GM12891 (cell line): ENCODE results near the gene UPK3BL1.
"Not testable (repeated sequence)": the region's sequence is repeated elsewhere in the genome, so short reads cannot be mapped to it uniquely, and the experiment has no call there.

ENCODE experiments used
- DNase-seq: peaks from one replicate; pipeline ENCODE4 v3.0.0; 2011; ENCODE audit warnings: low spot score; ENCODE audit not compliant: insufficient read length
- FAIRE-seq: peaks from 2 replicates; lab custom pipeline; 2011; peaks lifted over from hg19 to GRCh38; lab: Jason Lieb, UNC

UPK3BL1 gene

GRCh38 chr7:102635354-102635753 is 7.2 kb downstream of the UPK3BL1 start:
- not testable (repeated sequence) for DNase-seq, FAIRE-seq

DNA sequence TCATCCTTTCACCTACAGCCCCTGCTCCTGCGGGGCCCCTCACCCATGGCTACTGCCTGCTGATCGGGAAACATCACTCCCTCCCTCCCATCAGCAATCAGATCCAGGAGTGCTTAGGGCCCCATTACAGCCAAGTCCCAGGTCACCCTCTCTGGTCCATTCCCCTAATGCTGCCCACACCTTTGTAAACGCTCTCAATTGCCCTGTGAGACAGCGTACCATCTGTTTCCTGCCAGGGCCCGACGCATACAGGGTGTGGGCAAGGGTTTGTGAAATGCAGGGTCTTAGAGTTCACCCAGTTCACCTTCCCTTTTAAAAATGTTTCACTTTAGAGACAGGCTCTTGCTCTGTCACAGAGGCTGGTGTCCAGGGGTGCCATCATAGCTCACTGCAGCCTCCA is 8.3 kb downstream of the UPK3BL1 start:
- FAIRE-seq, DNase-seq: not testable (repeated sequence)

- not testable (repeated sequence) for FAIRE-seq, DNase-seq
These were observed 12.0 kb downstream of the UPK3BL1 start for GRCh38 chr7:102630622-102631021.

DNA sequence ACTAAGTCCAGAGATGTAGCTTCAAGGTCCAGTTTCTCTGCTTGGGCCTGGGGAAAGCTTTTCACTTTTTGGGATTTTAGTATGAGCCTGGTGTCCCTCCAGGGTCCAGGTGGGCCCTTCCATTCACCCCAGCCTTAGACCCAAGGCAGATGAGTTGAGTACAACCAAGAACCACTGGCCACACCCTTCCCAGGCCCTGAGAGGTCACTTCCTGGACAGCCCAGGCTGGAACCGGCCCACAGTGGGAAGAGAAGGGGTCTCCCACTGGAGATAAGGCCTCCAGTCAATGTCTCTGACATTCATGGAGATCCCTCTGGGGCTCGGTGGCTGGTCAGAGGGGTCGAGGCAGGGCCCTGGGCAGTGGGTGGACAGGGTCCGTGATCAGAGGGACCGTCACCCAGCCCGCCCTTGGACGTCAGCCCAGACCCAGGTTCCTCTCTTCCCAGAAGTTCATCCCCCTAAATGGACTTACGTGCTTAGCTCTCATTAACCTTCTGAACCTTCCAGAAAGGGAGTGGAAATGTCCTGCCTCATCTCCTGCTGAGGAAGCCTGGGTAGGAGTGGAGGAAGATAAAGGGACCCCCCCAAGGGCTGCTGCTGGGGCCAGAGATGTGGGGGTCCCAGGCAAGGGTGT is 15.2 kb downstream of the UPK3BL1 start:
- DNase-seq, FAIRE-seq: not testable (repeated sequence)

DNA sequence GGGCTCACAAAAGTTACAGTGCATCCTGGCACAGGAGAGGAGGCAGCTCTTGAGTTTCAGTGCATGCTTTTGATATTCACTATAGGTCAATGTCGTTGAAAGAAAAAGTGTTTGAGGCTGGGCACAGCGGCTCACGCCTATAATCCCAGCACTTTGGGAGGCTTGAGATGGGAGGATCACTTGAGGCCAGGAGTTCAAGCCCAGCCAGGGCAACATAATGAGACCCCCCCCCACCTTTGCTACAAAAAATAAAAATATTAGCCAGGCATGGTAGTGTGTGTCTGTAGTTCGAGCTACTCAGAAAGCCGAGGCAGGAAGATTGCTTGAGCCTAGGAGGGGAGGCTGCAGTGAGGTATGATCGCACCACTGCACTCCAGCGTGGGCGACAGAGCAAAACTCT is 24.5 kb downstream of the UPK3BL1 start:
- FAIRE-seq, DNase-seq: not testable (repeated sequence)

DNA sequence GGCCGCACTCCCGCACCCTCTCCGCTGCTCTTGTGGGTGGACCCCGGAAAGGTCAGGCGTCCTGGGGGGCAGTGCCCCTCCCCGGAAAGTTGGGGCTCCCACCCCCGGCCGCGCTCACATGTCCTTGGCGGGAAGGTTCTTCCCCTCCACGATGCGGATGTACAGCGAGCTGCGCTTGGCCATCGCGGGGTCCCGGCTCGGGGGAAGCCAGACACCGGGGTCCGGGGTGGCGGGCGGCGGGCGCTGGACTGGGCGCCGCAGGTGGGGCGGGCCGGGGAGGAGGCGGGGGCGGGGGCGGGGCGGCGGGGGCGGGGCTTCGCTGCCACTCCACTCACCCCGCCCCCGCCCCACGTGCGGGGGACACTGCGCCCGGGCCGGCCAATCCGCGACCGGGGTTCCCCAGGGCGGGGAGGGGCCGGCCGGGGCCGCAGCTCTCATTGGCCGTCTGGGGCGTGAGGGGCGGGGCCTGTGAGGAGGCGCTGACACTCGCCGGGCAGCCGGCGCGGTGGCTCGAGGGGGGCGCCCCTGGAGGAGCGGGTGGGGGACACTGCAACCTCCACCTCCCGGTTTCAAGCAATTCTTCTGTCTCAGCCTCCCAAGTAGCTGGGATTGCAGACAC is 26.0 kb downstream of the UPK3BL1 start, which contains the start of gene RASA4:
Gene RASA4, minus strand, starts transcription at position 250 of the 619 bp plus-strand sequence. Its CDS starts 67 bp downstream, at position 183.
- peak; percentile 74 for FAIRE-seq
- not testable (repeated sequence) for DNase-seq

GRCh38 chr7:102615930-102616329 is 26.7 kb downstream of the UPK3BL1 start:
- FAIRE-seq: peak; percentile 74
- not testable (repeated sequence) for DNase-seq

DNA sequence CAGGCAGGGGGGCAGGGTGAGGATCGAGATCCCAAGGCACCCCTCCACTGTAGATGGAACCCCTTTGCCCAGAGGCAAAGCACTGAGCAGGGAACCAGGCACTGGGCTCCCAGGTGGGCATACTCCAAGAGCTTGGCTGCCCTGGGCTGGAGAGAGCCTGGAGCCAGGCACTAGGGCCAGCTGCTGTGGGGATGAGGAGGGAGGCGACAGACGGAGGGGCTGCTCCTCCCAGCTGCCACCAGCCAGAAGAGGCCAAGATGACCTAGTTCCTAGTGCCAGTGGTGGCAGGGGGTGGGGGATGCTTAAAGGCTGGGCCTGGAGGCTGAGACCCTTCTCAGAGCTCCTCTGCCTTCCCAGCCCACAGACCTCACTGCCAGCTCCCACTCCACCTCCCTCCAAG is 27.7 kb downstream of the UPK3BL1 start:
- DNase-seq: not testable (repeated sequence)
- FAIRE-seq: peak; percentile 31

DNA sequence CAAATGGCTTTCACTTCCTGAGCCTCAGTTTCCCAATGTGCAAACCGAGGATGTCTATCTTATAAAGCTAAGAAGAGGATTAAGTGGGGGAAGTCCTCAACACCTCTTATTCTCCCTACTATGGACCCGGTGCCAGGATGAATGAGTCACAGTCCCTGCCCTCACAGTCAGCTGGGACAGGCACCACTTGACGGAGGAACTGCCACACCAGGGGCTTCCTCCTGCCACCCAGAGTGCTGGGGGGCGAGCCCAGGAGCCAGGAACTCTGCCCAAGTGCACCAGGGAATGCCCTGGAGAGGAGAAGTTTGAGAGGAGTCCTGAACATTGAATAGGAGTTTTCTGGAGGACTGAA is 28.3 kb downstream of the UPK3BL1 start:
- FAIRE-seq, DNase-seq: not testable (repeated sequence)

GRCh38 chr7:102613575-102614345 is 28.8 kb downstream of the UPK3BL1 start:
- peak; percentile 93 for FAIRE-seq
- DNase-seq: not testable (repeated sequence)

DNA sequence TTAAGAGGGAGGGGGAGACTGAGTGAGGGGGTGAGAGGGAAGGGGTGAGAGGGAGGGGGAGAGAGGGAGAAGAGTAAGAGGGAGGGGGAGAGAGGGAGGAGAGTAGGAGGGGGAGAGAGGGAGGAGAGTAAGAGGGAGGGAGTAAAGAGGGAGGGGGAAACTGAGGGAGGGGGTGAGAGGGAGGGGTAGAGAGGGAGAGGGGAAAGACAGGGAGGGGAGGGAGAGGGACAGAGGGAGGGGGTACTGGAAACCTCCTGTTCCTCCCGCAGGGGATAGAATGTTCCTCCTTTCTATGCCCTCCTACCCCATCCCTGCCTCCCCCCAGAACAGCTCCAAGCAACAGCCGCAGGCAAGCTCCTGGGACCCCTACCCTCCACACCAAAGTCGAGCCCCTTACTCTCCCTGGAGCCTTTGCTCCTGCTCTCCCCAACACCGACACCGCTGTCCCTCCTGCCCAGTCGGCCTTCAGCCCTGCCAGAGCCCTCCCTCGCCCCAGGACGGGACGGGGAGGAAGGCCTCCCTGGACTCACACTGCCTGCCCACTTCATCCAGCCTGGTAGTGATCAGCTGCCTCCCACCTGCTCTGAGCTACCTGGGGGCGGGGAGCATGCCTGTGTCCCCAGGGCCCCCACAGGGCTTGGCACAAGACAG is 30.8 kb downstream of the UPK3BL1 start:
- DNase-seq: not testable (repeated sequence)
- FAIRE-seq: peak; percentile 52

GRCh38 chr7:102611013-102611674 is 31.4 kb downstream of the UPK3BL1 start:
- peak; percentile 43 for FAIRE-seq
- DNase-seq: not testable (repeated sequence)

- not testable (repeated sequence) for FAIRE-seq, DNase-seq
These were observed 32.1 kb downstream of the UPK3BL1 start for GRCh38 chr7:102610441-102610840.

GRCh38 chr7:102609734-102610133 is 32.9 kb downstream of the UPK3BL1 start:
- FAIRE-seq, DNase-seq: not testable (repeated sequence)

- FAIRE-seq, DNase-seq: not testable (repeated sequence)
These were observed 35.7 kb downstream of the UPK3BL1 start for GRCh38 chr7:102606848-102607247.

- not testable (repeated sequence) for DNase-seq, FAIRE-seq
These were observed 38.0 kb downstream of the UPK3BL1 start for GRCh38 chr7:102604431-102605145.

DNA sequence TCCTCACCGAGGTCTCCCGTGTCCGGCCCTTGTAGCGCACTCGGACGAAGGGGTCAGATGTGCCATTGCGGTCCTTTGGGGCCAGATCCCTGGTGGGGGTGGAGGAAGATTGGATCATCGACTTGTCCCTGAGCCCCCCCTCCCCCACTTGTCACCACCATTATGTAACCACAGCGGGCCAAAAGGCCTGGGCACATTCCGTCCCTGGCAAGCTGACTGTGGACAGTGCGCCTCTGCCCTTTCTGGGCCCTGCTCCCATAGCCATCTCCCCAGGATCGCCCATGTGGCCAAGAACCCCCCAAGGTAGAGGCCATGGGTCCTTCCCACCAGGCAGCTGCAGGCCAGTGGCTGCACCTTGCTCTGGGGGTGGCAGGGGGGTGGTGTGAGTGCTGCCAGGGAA is 40.3 kb downstream of the UPK3BL1 start:
- not testable (repeated sequence) for DNase-seq, FAIRE-seq

DNA sequence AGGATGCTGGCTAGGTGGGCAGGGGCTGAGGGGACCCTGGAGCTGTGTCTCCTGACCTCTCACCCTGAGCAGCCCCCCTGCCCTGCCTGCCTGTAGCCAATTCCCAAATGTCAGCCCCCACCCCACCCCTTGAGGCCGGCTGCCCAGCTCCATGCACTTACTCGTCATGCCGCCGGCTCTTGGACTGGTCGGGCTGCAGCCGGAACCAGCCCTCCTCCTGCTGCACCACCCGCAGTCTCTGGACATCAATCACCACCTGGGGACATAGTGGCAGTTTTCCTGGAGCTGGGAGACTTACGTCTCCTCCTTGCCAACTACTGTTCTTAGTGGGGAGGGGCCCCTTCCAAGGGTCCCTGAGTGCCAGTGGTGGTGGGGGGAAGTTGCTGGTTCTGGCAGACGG is 42.9 kb downstream of the UPK3BL1 start:
- FAIRE-seq, DNase-seq: not testable (repeated sequence)
